ENCODE data around the gene CCDC127. TPM values are rescaled to one million over a fixed set of nuclear protein-coding genes. Genes with fewer than 3 reads are reported as not detected.

Gene CCDC127
- total and polyA plus RNA-seq, 2 donors (not counting 1 experiment from before 2014, with no cell fraction given), result 1.4 to 8.7 TPM

DNA sequence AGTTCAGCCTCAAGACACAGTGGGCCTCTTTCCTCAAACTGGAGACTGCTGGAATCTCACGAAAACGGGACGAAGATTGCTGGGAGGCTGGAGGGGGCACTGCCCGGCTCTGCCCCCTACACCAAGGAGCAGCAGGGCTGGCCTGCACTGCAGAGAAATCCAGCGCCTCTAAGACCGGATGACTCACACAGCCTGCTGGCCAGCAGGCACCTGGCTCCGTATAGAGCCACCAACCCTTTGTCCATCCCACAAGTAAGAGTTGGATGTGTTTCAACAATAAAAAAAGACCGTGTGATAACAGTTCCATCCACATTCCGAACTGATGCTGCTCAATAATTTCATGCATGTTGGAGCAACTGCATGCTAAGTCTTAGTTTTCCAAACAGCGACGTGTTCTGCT, 11.5 kb downstream of the CCDC127 start:
- no peak overlapping the region for H3K9ac ChIP-seq (ENCODE audit: low read length)
- H3K9me3 Mint-ChIP-seq (ENCODE audit: insufficient read depth), result no peaks in the 10 kb centered on the region
- H2AFZ ChIP-seq (ENCODE audit: insufficient read depth, low read depth, low read length, poor library complexity, severe bottlenecking), result no peak overlapping the region
- no peaks in the 10 kb centered on the region for H3K27me3 Mint-ChIP-seq
- H3K27ac ChIP-seq (ENCODE audit: low read length in 2 of 2), result no peak overlapping the region
- peaks cover 37% of the 10 kb centered on the region for H4K20me1 ChIP-seq (ENCODE audit: control insufficient read depth, insufficient read depth, low read length, poor library complexity, severe bottlenecking)
- TF ChIP-seq EZH2 (IDR thresholded peaks at IDR 0.05; ENCODE audit: borderline replicate concordance, insufficient read depth, low read depth, low read length, poor library complexity, severe bottlenecking) (no peak), CTCF (IDR thresholded peaks at IDR 0.05) (no peak)
- ChIA-PET CTCF (no interaction called here), POLR2A (no interaction called here)
- H3K27ac Mint-ChIP-seq, result no peak overlapping the region
- intact Hi-C loops (cut with micrococcal nuclease), result no loop called here
- no peak overlapping the region for H3K4me3 Mint-ChIP-seq
- H3K4me1 Mint-ChIP-seq, result peaks cover 18% of the 10 kb centered on the region
- H3K9me3 ChIP-seq (ENCODE audit: control extremely low read depth in 1 of 3, control insufficient read depth in 2 of 3, insufficient read depth in 1 of 3, low read length in 2 of 3), result no peaks in the 10 kb centered on the region
- WGBS (ENCODE audit: insufficient coverage), result over 99% methylated on average over 9 of the region's 11 CpGs
- no peak overlapping the region for H3K4me2 ChIP-seq (replicated peaks; ENCODE audit: low read depth, low read length, poor library complexity, severe bottlenecking)
- peaks cover 0 to under 1% of the 10 kb centered on the region in 2 donors for H3K4me1 ChIP-seq (ENCODE audit: control insufficient read depth in 2 of 2, insufficient read depth in 2 of 2, low read length in 2 of 2)
- peaks cover 19% of the 10 kb centered on the region for H3K79me2 ChIP-seq (ENCODE audit: control insufficient read depth, insufficient read depth, low read length)
- H3K4me3 ChIP-seq (ENCODE audit: control extremely low read depth in 1 of 5, extremely low read depth in 1 of 5, insufficient read depth in 1 of 5, low read depth in 2 of 5, low read length in 4 of 5), result no peak overlapping the region
- H3K36me3 ChIP-seq (replicated peaks in 1 of 2; ENCODE audit: control extremely low read depth in 1 of 2, control insufficient read depth in 1 of 2, extremely low read depth in 1 of 2, insufficient read depth in 2 of 2, low read length in 1 of 2), result peaks cover 1 to 49% of the 10 kb centered on the region in 2 experiments
- no peak for DNase-seq
- H3K27me3 ChIP-seq (replicated peaks in 1 of 4; ENCODE audit: control extremely low read depth in 1 of 4, control insufficient read depth in 3 of 4, insufficient read depth in 4 of 4, low read length in 3 of 4), result no peaks in the 10 kb centered on the region
- ATAC-seq (ENCODE audit: low read depth), result no peak

DNA sequence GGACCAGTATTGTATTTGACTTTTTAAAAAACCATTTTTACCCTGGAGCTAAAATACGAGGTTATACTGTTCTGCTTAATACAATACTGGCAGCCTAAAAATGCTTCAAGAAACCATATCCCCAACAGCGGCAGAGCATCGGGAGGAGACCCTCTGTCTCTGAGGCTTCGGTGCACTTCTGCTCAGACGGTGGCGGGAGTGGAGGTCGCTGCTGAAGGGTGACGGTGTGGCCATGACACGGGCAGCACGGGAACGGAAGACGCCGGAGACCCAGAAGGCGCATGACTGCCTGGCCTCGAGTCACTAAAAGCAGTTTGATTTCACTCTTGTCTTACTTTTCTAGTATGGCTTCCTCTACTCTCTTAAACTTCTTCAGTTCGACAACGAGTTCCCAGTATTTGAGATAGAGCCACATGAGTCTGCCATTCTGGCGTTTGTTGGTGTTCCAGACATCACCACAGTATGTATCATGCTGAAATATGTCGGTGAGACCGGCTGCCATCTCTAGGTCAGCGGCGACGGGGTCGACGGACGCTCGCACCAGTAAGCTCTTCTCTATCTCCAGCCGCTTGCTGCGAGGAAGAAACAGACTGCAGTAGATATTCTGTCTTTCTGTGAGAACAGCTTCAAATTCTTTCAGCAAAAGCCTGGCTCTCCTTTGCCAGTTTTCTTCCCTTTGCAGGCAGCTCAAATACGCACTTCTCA, 12.8 kb downstream of the CCDC127 start:
- Histone ChIP-seq H3K4me3 (ENCODE audit: control extremely low read depth in 1 of 5, extremely low read depth in 1 of 5, insufficient read depth in 1 of 5, low read depth in 2 of 5, low read length in 4 of 5) (no peak overlapping the region), H3K9ac (ENCODE audit: low read length) (no peak overlapping the region), H3K27me3 (replicated peaks in 1 of 4; ENCODE audit: control extremely low read depth in 1 of 4, control insufficient read depth in 3 of 4, insufficient read depth in 4 of 4, low read length in 3 of 4) (no peaks in the 10 kb centered on the region), H4K20me1 (ENCODE audit: control insufficient read depth, insufficient read depth, low read length, poor library complexity, severe bottlenecking) (peaks cover 45% of the 10 kb centered on the region), H3K4me1 (ENCODE audit: control insufficient read depth in 2 of 2, insufficient read depth in 2 of 2, low read length in 2 of 2) (peaks cover 0 to 6% of the 10 kb centered on the region in 2 donors), H3K36me3 (replicated peaks in 1 of 2; ENCODE audit: control extremely low read depth in 1 of 2, control insufficient read depth in 1 of 2, extremely low read depth in 1 of 2, insufficient read depth in 2 of 2, low read length in 1 of 2) (peaks cover 1 to 49% of the 10 kb centered on the region in 2 experiments), H3K9me3 (ENCODE audit: control extremely low read depth in 1 of 3, control insufficient read depth in 2 of 3, insufficient read depth in 1 of 3, low read length in 2 of 3) (no peaks in the 10 kb centered on the region), H2AFZ (ENCODE audit: insufficient read depth, low read depth, low read length, poor library complexity, severe bottlenecking) (no peak overlapping the region), H3K27ac (ENCODE audit: low read length in 2 of 2) (no peak overlapping the region), H3K4me2 (replicated peaks; ENCODE audit: low read depth, low read length, poor library complexity, severe bottlenecking) (no peak overlapping the region), H3K79me2 (ENCODE audit: control insufficient read depth, insufficient read depth, low read length) (peaks cover 15% of the 10 kb centered on the region)
- TF ChIP-seq EZH2 (IDR thresholded peaks at IDR 0.05; ENCODE audit: borderline replicate concordance, insufficient read depth, low read depth, low read length, poor library complexity, severe bottlenecking), result no peak
- TF ChIP-seq CTCF (IDR thresholded peaks at IDR 0.05), result no peak
- intact Hi-C loops (cut with micrococcal nuclease), result no loop called here
- Mint-ChIP-seq H3K27me3 (no peaks in the 10 kb centered on the region), H3K4me1 (peaks cover 22% of the 10 kb centered on the region), H3K27ac (no peak overlapping the region), H3K9me3 (ENCODE audit: insufficient read depth) (no peaks in the 10 kb centered on the region), H3K4me3 (no peak overlapping the region)
- WGBS (ENCODE audit: insufficient coverage), result 96% methylated on average over 26 of the region's 30 CpGs
- ChIA-PET CTCF (no interaction called here), POLR2A (no interaction called here)
- DNase-seq (no peak), ATAC-seq (ENCODE audit: low read depth) (no peak)
